GM23338 (cell line): ENCODE results near the gene ELAVL3.

Experiments used
- CTCF ChIP-seq, 2 experiments: fragments of 200-600 bp in 1 of 2; sonication (generic) in 1 of 2; conservative IDR thresholded peaks; 2 replicates each; pipeline versions ENCODE4 v1.5.1 to v1.6.1; 2016 to 2017; ENCODE audit warnings: antibody characterized with exemption in 2 of 2, low read depth in 2 of 2, mild to moderate bottlenecking in 2 of 2, moderate library complexity in 1 of 2
- EZH2 ChIP-seq: fragments of 200-600 bp; sonication (generic); IDR thresholded peaks from one replicate; pipeline ENCODE4 v1.8.0; 2017; ENCODE audit warnings: antibody characterized with exemption, mild to moderate bottlenecking, low read depth; ENCODE audit not compliant: unreplicated experiment

DNA sequence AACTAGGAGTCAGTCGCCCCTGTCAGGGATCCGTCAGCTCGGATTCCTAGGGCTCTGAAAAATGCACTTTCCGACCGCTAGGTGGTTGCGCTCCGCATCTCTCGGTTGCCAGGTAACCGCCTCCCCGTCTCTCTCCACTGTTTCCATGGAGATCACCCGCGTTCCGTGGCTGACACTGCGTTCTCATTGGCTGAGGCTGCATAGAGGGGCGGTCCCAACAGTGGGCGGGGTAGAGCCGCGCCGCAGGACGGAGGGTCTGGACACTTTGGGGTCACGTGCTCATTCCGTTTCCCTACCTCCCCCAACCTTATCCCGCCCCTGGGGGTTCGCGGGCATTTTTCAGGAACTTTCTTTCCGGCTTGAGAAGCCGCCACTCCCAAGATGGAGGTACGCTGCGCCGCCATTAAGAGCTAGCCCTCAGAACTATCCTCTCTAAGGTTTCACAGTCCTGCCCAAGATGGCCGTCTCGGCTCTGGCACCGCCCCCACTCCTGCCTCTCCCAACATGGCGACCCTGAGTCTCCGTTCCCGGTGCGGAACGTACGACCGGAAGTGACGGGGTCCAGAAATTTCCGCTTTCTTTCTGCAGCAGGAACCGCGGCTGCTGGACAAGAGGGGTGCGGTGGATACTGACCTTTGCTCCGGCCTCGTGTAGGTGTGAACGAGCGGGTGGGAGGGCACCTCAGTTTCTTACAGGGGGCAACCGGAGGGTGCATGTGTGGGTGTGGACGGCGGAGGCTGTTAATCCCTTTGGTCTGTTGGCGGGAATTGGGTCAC lies 45.6 kb downstream of the ELAVL3 start, which contains the start of the genes ODAD3 and PRKCSH:
- TF ChIP-seq EZH2: no peak
- TF ChIP-seq CTCF (conservative IDR thresholded peaks at IDR 0.05; ENCODE audit: low read depth in 2 of 2): peak; percentile 72 to 76
